Measurements from ENCODE around the gene WDR27. TPM values are rescaled to one million over a fixed set of nuclear protein-coding genes. Genes with fewer than 3 reads are reported as not detected.

WDR27 gene
- polyA plus RNA-seq, 3 donors = 0.95 to 20.5 (median 2.0) TPM

DNA sequence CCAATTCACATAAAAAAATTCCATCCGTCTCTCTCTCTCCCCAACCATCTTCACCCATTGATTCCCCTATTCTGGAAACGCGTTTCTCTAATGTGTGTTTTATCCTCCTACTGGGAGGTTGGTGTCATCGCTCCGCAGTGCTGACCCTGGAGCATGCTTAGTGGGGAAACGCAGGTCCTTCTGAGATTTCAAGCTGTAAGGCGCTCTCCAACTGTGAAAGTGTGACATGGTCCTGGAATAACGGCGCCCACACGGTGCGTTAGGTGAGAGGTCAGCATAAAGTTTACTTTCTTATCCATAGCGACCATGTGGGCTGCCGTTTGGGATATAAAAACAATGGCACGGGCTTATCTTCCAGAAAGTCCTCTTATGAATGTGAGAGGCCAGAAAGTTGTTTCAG, 123.9 kb downstream of the WDR27 start:
- no peak overlapping the region for H3K27ac Mint-ChIP-seq
- H3K36me3 Mint-ChIP-seq = peaks cover 0 to 4% of the 10 kb centered on the region in 2 donors
- H3K9ac ChIP-seq (ENCODE audit: insufficient read depth, low read length, poor library complexity, severe bottlenecking) = no peak overlapping the region
- H3K9me3 Mint-ChIP-seq = peaks cover 4 to 19% (median 11%) of the 10 kb centered on the region in 7 donors
- no peak overlapping the region for H3K4me3 Mint-ChIP-seq
- no peaks in the 10 kb centered on the region for H3K4me1 Mint-ChIP-seq
- no peaks in the 10 kb centered on the region for H4K20me1 ChIP-seq (ENCODE audit: insufficient read depth, low read length)
- H3K4me2 ChIP-seq (replicated peaks; ENCODE audit: extremely low read depth, low read length, poor library complexity, severe bottlenecking) = no peak overlapping the region
- H3K79me2 ChIP-seq (ENCODE audit: insufficient read depth, low read length) = no peaks in the 10 kb centered on the region
- peaks cover 0 to 8% (median 1%) of the 10 kb centered on the region in 3 donors for H3K27me3 Mint-ChIP-seq (ENCODE audit: low read depth in 3 of 3)
- no peaks in the 10 kb centered on the region for H3K27me3 ChIP-seq (ENCODE audit: control insufficient read depth in 2 of 2, insufficient read depth in 2 of 2, low read length in 2 of 2)
- no peaks in the 10 kb centered on the region for H3K36me3 ChIP-seq (replicated peaks in 1 of 2; ENCODE audit: control insufficient read depth in 1 of 2, insufficient read depth in 2 of 2, low read length in 2 of 2)
- H3K4me3 ChIP-seq (replicated peaks in 1 of 3; ENCODE audit: low read depth in 2 of 3, low read length in 3 of 3) = no peak overlapping the region
- no peaks in the 10 kb centered on the region for H3K4me1 ChIP-seq (ENCODE audit: control insufficient read depth in 1 of 2, insufficient read depth in 2 of 2, low read length in 2 of 2)
- 100% methylated on average over 2 of the region's 14 CpGs for WGBS (ENCODE audit: insufficient coverage)
- H2AFZ ChIP-seq (ENCODE audit: insufficient read depth, low read depth, low read length, poor library complexity, severe bottlenecking) = no peak overlapping the region
- no peak overlapping the region for H3K27ac ChIP-seq (ENCODE audit: low read depth in 1 of 2, low read length in 2 of 2)
- DNase-seq = no peak
- TF ChIP-seq, protein P1, sequence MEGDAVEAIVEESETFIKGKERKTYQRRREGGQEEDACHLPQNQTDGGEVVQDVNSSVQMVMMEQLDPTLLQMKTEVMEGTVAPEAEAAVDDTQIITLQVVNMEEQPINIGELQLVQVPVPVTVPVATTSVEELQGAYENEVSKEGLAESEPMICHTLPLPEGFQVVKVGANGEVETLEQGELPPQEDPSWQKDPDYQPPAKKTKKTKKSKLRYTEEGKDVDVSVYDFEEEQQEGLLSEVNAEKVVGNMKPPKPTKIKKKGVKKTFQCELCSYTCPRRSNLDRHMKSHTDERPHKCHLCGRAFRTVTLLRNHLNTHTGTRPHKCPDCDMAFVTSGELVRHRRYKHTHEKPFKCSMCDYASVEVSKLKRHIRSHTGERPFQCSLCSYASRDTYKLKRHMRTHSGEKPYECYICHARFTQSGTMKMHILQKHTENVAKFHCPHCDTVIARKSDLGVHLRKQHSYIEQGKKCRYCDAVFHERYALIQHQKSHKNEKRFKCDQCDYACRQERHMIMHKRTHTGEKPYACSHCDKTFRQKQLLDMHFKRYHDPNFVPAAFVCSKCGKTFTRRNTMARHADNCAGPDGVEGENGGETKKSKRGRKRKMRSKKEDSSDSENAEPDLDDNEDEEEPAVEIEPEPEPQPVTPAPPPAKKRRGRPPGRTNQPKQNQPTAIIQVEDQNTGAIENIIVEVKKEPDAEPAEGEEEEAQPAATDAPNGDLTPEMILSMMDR (IDR thresholded peaks at IDR 0.05) = no peak
- intact Hi-C loops (cut with micrococcal nuclease) = no loop called here
- H3K9me3 ChIP-seq (replicated peaks in 1 of 2; ENCODE audit: control insufficient read depth in 1 of 2, insufficient read depth in 1 of 2, low read length in 2 of 2) = peaks cover 8 to 25% of the 10 kb centered on the region in 2 donors

DNA sequence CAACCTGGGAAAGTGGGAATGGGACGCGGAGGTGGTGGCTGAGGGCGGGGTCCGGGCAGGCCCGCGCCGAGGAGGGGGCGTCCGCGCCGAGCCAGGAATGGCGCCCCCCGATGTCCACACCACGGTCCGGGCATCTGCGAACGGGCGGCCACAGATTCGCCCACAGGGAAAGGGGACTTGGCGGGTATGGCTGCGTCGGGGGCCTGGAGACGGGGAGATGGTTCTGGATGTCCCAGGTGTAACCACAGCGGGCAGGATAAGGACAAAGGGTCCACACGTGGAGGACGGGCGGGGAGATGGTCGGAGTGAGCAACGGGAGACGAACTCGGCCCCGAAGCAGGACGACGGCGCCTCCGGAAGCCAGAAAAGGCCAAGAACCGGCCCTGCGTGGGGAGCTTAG, 124.6 kb downstream of the WDR27 start:
- no peaks in the 10 kb centered on the region for H3K4me1 ChIP-seq (ENCODE audit: control insufficient read depth in 1 of 2, insufficient read depth in 2 of 2, low read length in 2 of 2)
- H3K9me3 Mint-ChIP-seq = peaks cover 4 to 18% (median 11%) of the 10 kb centered on the region in 7 donors
- no peaks in the 10 kb centered on the region for H3K4me1 Mint-ChIP-seq
- intact Hi-C loops (cut with micrococcal nuclease) = no loop called here
- no peaks in the 10 kb centered on the region for H4K20me1 ChIP-seq (ENCODE audit: insufficient read depth, low read length)
- no peaks in the 10 kb centered on the region for H3K79me2 ChIP-seq (ENCODE audit: insufficient read depth, low read length)
- no peak overlapping the region for H2AFZ ChIP-seq (ENCODE audit: insufficient read depth, low read depth, low read length, poor library complexity, severe bottlenecking)
- peak overlapping the region in 1 of 2 donors; percentile 25 for H3K4me3 Mint-ChIP-seq
- WGBS (ENCODE audit: insufficient coverage) = 96% methylated on average over 32 of the region's 38 CpGs
- H3K36me3 Mint-ChIP-seq = peaks cover 0 to 4% of the 10 kb centered on the region in 2 donors
- H3K4me3 ChIP-seq (replicated peaks in 1 of 3; ENCODE audit: low read depth in 2 of 3, low read length in 3 of 3) = no peak overlapping the region
- H3K27me3 Mint-ChIP-seq (ENCODE audit: low read depth in 3 of 3) = peaks cover 0 to 8% (median 1%) of the 10 kb centered on the region in 3 donors
- H3K27ac Mint-ChIP-seq = no peak overlapping the region
- H3K4me2 ChIP-seq (replicated peaks; ENCODE audit: extremely low read depth, low read length, poor library complexity, severe bottlenecking) = no peak overlapping the region
- no peak overlapping the region for H3K9ac ChIP-seq (ENCODE audit: insufficient read depth, low read length, poor library complexity, severe bottlenecking)
- H3K27me3 ChIP-seq (ENCODE audit: control insufficient read depth in 2 of 2, insufficient read depth in 2 of 2, low read length in 2 of 2) = no peaks in the 10 kb centered on the region
- no peak for DNase-seq
- H3K9me3 ChIP-seq (replicated peaks in 1 of 2; ENCODE audit: control insufficient read depth in 1 of 2, insufficient read depth in 1 of 2, low read length in 2 of 2) = peaks cover 8 to 25% of the 10 kb centered on the region in 2 donors
- no peaks in the 10 kb centered on the region for H3K36me3 ChIP-seq (replicated peaks in 1 of 2; ENCODE audit: control insufficient read depth in 1 of 2, insufficient read depth in 2 of 2, low read length in 2 of 2)
- TF ChIP-seq, protein P1 (IDR thresholded peaks at IDR 0.05) = no peak
- no peak overlapping the region for H3K27ac ChIP-seq (ENCODE audit: low read depth in 1 of 2, low read length in 2 of 2)

Data from CD14-positive monocyte (primary cell).